ENCODE data around the gene POU2AF2.
"Not testable (repeated sequence)": the region's sequence is repeated elsewhere in the genome, so short reads cannot be mapped to it uniquely, and the experiment has no call there.

POU2AF2 gene

GRCh38 chr11:111282562-111283075 lies 37.1 kb downstream of the POU2AF2 start:
- no peak overlapping the region for H3K27ac Mint-ChIP-seq
- H3K9me3 Mint-ChIP-seq = no peaks in the 10 kb centered on the region
- H3K36me3 Mint-ChIP-seq (ENCODE audit: low read depth) = no peaks in the 10 kb centered on the region
- H3K4me1 Mint-ChIP-seq = no peaks in the 10 kb centered on the region
- no peak for ATAC-seq
- no peak for DNase-seq
- H3K27me3 Mint-ChIP-seq = no peaks in the 10 kb centered on the region
- H3K4me3 Mint-ChIP-seq = no peak overlapping the region

- Mint-ChIP-seq H3K4me3 (no peak overlapping the region), H3K9me3 (no peaks in the 10 kb centered on the region), H3K27me3 (no peaks in the 10 kb centered on the region), H3K4me1 (no peaks in the 10 kb centered on the region), H3K36me3 (ENCODE audit: low read depth) (no peaks in the 10 kb centered on the region), H3K27ac (peak overlapping the region; percentile 8)
- DNase-seq (no peak), ATAC-seq (no peak)
Measured at GRCh38 chr11:111283945-111284481, 38.5 kb downstream of the POU2AF2 start.

GRCh38 chr11:111285189-111286091 lies 39.9 kb downstream of the POU2AF2 start:
- no peak for DNase-seq
- no peak overlapping the region for H3K4me3 Mint-ChIP-seq
- H3K36me3 Mint-ChIP-seq (ENCODE audit: low read depth) = no peaks in the 10 kb centered on the region
- H3K27ac Mint-ChIP-seq = no peak overlapping the region
- no peaks in the 10 kb centered on the region for H3K4me1 Mint-ChIP-seq
- no peaks in the 10 kb centered on the region for H3K27me3 Mint-ChIP-seq
- ATAC-seq = no peak
- H3K9me3 Mint-ChIP-seq = no peaks in the 10 kb centered on the region

- H3K36me3 Mint-ChIP-seq (ENCODE audit: low read depth) = no peaks in the 10 kb centered on the region
- H3K4me3 Mint-ChIP-seq = no peak overlapping the region
- no peaks in the 10 kb centered on the region for H3K4me1 Mint-ChIP-seq
- no peak overlapping the region for H3K27ac Mint-ChIP-seq
- H3K27me3 Mint-ChIP-seq = peaks cover 5% of the 10 kb centered on the region
- DNase-seq = no peak
- no peaks in the 10 kb centered on the region for H3K9me3 Mint-ChIP-seq
- no peak for ATAC-seq
Measured at GRCh38 chr11:111291764-111292163, 46.2 kb downstream of the POU2AF2 start.

GRCh38 chr11:111292408-111292807 lies 46.9 kb downstream of the POU2AF2 start:
- not testable (repeated sequence) for H3K4me1 Mint-ChIP-seq; ATAC-seq; H3K36me3 Mint-ChIP-seq (ENCODE audit: low read depth); H3K4me3 Mint-ChIP-seq; H3K9me3 Mint-ChIP-seq; DNase-seq; H3K27ac Mint-ChIP-seq; H3K27me3 Mint-ChIP-seq

- no peak for ATAC-seq
- DNase-seq = no peak
- Mint-ChIP-seq H3K9me3 (no peaks in the 10 kb centered on the region), H3K27ac (no peak overlapping the region), H3K4me1 (peaks cover 2% of the 10 kb centered on the region), H3K4me3 (no peak overlapping the region), H3K27me3 (peaks cover 35% of the 10 kb centered on the region), H3K36me3 (ENCODE audit: low read depth) (no peaks in the 10 kb centered on the region)
Measured at GRCh38 chr11:111296196-111296595, 50.7 kb downstream of the POU2AF2 start.

GRCh38 chr11:111297696-111298095 lies 52.2 kb downstream of the POU2AF2 start:
- no peaks in the 10 kb centered on the region for H3K9me3 Mint-ChIP-seq
- peaks cover 33% of the 10 kb centered on the region for H3K27me3 Mint-ChIP-seq
- no peak overlapping the region for H3K27ac Mint-ChIP-seq
- no peaks in the 10 kb centered on the region for H3K36me3 Mint-ChIP-seq (ENCODE audit: low read depth)
- no peak for DNase-seq
- H3K4me3 Mint-ChIP-seq = no peak overlapping the region
- no peak for ATAC-seq
- peaks cover 2% of the 10 kb centered on the region for H3K4me1 Mint-ChIP-seq

GRCh38 chr11:111298413-111299100 lies 53.0 kb downstream of the POU2AF2 start, which contains the start of gene POU2AF3:
POU2AF3 (plus strand) TSS chr11:111298546; CDS start chr11:111298582, 36 bp downstream.
- Mint-ChIP-seq H3K4me3 (no peak within 1 kb of the TSS), H3K4me1 (peaks cover 2% of the 10 kb centered on the region), H3K36me3 (ENCODE audit: low read depth) (no peaks in the 10 kb centered on the region), H3K9me3 (no peaks in the 10 kb centered on the region), H3K27me3 (peaks cover 33% of the 10 kb centered on the region), H3K27ac (no peak within 1 kb of the TSS)
- DNase-seq (no peak), ATAC-seq (peak; percentile 23)

- ATAC-seq = peak; percentile 37
- Mint-ChIP-seq H3K4me3 (no peak overlapping the region), H3K27me3 (peaks cover 33% of the 10 kb centered on the region), H3K36me3 (ENCODE audit: low read depth) (no peaks in the 10 kb centered on the region), H3K27ac (no peak overlapping the region), H3K4me1 (peaks cover 2% of the 10 kb centered on the region), H3K9me3 (no peaks in the 10 kb centered on the region)
- peak; percentile 17 for DNase-seq
Measured at GRCh38 chr11:111299101-111300026, 53.8 kb downstream of the POU2AF2 start.

GRCh38 chr11:111300569-111300968 lies 55.0 kb downstream of the POU2AF2 start:
- H3K4me3 Mint-ChIP-seq = no peak overlapping the region
- DNase-seq (no peak), ATAC-seq (no peak)
- peaks cover 33% of the 10 kb centered on the region for H3K27me3 Mint-ChIP-seq
- H3K4me1 Mint-ChIP-seq = peaks cover 2% of the 10 kb centered on the region
- H3K36me3 Mint-ChIP-seq (ENCODE audit: low read depth) = no peaks in the 10 kb centered on the region
- H3K27ac Mint-ChIP-seq = no peak overlapping the region
- H3K9me3 Mint-ChIP-seq = no peaks in the 10 kb centered on the region

- peaks cover 2% of the 10 kb centered on the region for H3K4me1 Mint-ChIP-seq
- H3K27ac Mint-ChIP-seq = no peak overlapping the region
- peaks cover 33% of the 10 kb centered on the region for H3K27me3 Mint-ChIP-seq
- H3K4me3 Mint-ChIP-seq = no peak overlapping the region
- DNase-seq (no peak), ATAC-seq (peak; percentile 33)
- no peaks in the 10 kb centered on the region for H3K36me3 Mint-ChIP-seq (ENCODE audit: low read depth)
- no peaks in the 10 kb centered on the region for H3K9me3 Mint-ChIP-seq
Measured at GRCh38 chr11:111301004-111301841, 55.7 kb downstream of the POU2AF2 start.

- H3K4me1 Mint-ChIP-seq = peaks cover 2% of the 10 kb centered on the region
- no peaks in the 10 kb centered on the region for H3K9me3 Mint-ChIP-seq
- no peaks in the 10 kb centered on the region for H3K36me3 Mint-ChIP-seq (ENCODE audit: low read depth)
- H3K27ac Mint-ChIP-seq = no peak overlapping the region
- peaks cover 30% of the 10 kb centered on the region for H3K27me3 Mint-ChIP-seq
- ATAC-seq (no peak), DNase-seq (no peak)
- no peak overlapping the region for H3K4me3 Mint-ChIP-seq
Measured at GRCh38 chr11:111301842-111302118, 56.3 kb downstream of the POU2AF2 start.

GRCh38 chr11:111302298-111302697 lies 56.8 kb downstream of the POU2AF2 start:
- H3K27me3 Mint-ChIP-seq = peaks cover 29% of the 10 kb centered on the region
- peaks cover 2% of the 10 kb centered on the region for H3K4me1 Mint-ChIP-seq
- H3K36me3 Mint-ChIP-seq (ENCODE audit: low read depth) = no peaks in the 10 kb centered on the region
- DNase-seq (no peak), ATAC-seq (no peak)
- H3K27ac Mint-ChIP-seq = no peak overlapping the region
- no peak overlapping the region for H3K4me3 Mint-ChIP-seq
- no peaks in the 10 kb centered on the region for H3K9me3 Mint-ChIP-seq

Measured in activated naive CD8-positive, alpha-beta T cell treated with anti-CD3 and anti-CD28 coated beads, Interleukin-2, amount 50 U/mL, for 24 hours (primary cell).